NT2/D1 (cell line): ENCODE measurements around the gene DNAJB13.

ENCODE experiments used
- DNase-seq: peaks from one replicate; pipeline ENCODE4 v3.0.0-alpha.2; 2011; ENCODE audit warnings: low read depth, low spot score
- H3K27me3 ChIP-seq: 2 replicates; pipeline ENCODE4 v1.6.0; 2011; ENCODE audit warnings: mild to moderate bottlenecking; ENCODE audit not compliant: insufficient read length, insufficient read depth
- H3K36me3 ChIP-seq: 2 replicates; pipeline ENCODE4 v1.6.1; 2011; ENCODE audit warnings: mild to moderate bottlenecking, low read length, mixed read lengths; ENCODE audit not compliant: insufficient read depth, insufficient read length
- H3K4me1 ChIP-seq: 2 replicates; pipeline ENCODE4 v1.5.1; 2011; ENCODE audit not compliant: insufficient read depth, insufficient read length
- H3K4me3 ChIP-seq: 2 replicates; pipeline ENCODE4 v1.5.1; 2011; ENCODE audit warnings: low read depth; ENCODE audit not compliant: insufficient read length
- H3K9ac ChIP-seq: 2 replicates; pipeline ENCODE4 v1.6.0; 2011; ENCODE audit warnings: low read depth; ENCODE audit not compliant: insufficient read length
- H3K9me3 ChIP-seq: 2 replicates; pipeline ENCODE4 v1.5.1; 2011; ENCODE audit warnings: mild to moderate bottlenecking, low read length; ENCODE audit not compliant: insufficient read depth
- SUZ12 ChIP-seq: IDR thresholded peaks from 2 replicates; pipeline ENCODE4 v1.6.1; 2011; ENCODE audit not compliant: insufficient read length, insufficient read depth; ENCODE audit errors: extremely low read depth
- YY1 ChIP-seq: IDR thresholded peaks from 2 replicates; pipeline ENCODE4 v1.6.1; 2011; ENCODE audit not compliant: insufficient read length, insufficient read depth
- ZNF274 ChIP-seq: IDR thresholded peaks from 2 replicates; pipeline ENCODE4 v1.6.1; 2011; ENCODE audit warnings: mild to moderate bottlenecking, low read depth, low read length

Gene DNAJB13

DNA sequence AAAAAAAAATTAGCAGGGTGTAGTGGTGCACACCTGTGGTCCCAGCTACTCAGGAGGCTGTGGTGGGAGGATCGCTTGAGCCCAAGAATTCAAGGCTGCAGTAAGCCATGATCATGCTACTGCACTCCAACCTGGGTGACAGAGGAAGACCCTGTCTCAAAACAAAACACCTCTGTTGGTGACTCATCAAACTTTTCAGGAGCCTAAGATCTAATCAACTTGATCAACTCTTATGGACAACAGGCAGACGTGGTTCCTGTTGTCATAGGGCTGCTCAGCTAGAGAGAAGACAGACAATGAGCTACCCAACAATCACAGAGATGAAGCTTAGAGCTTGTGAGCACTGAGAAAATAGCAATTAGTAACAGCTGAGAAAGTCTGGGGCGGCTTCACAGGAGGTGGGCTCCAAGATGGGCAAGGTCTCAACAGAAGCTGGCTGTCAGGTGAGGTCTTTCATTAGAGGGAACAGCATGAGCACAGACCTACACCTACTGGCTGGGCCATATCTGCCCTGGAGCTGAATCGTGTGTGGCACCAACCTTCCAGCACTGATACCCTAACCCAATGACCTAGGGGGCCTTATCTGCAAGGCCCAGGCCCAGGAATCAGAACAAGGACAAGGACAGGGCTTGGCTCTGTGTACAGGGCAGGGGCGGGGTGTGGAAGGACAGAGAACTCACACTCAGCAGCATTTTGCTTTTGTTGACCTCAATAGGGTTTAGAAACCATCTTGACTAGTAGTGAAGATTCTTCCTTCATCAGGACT is 65.3 kb downstream of the DNAJB13 start:
- Histone ChIP-seq H3K9ac (no peak overlapping the region), H3K9me3 (no peaks in the 10 kb centered on the region), H3K4me3 (no peak overlapping the region), H3K4me1 (peaks cover 2% of the 10 kb centered on the region), H3K36me3 (peaks cover 53% of the 10 kb centered on the region), H3K27me3 (no peaks in the 10 kb centered on the region)
- no peak for DNase-seq
- TF ChIP-seq ZNF274 (no peak), SUZ12 (no peak), YY1 (no peak)

- TF ChIP-seq ZNF274 (no peak), YY1 (no peak), SUZ12 (no peak)
- no peaks in the 10 kb centered on the region for H3K27me3 ChIP-seq
- H3K4me3 ChIP-seq = no peak overlapping the region
- H3K9me3 ChIP-seq = no peaks in the 10 kb centered on the region
- H3K36me3 ChIP-seq = peaks cover 47% of the 10 kb centered on the region
- no peak for DNase-seq
- no peak overlapping the region for H3K9ac ChIP-seq
- peaks cover 2% of the 10 kb centered on the region for H3K4me1 ChIP-seq
These were observed 66.8 kb downstream of the DNAJB13 start for GRCh38 chr11:74017631-74018030.

DNA sequence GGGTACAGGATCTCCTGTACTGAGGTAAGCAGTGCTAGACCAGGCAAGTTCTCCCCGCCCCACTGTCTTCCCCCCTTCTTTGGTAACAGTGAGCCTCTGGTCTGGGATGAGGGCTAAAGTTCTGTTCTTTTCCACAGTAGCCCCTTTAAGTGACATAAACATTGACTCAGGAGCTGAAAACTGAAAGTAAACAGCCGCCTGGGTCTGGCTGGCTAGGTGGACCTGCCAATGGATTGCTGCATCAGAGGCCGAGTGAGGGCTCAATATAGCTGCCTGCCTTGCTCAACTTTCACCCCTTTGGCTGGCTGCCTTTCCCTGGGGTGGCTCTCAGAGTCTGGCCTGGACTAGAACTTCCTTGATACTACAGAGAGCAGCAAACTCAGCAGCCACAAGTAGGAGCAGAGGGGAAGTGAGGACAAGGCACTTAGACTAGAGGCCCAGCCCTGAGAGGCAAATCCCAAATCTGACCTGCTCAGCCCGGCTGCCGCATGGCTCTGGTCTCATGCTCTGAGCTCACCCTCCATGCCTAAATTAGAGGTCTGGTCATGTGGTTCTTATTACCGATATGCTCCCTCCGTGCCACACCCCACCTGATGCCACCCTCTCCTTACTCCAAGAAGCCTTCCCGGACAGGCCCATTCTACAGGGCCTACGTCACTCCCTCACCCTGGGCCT is 67.6 kb downstream of the DNAJB13 start:
- H3K9ac ChIP-seq = no peak overlapping the region
- DNase-seq = no peak

DNA sequence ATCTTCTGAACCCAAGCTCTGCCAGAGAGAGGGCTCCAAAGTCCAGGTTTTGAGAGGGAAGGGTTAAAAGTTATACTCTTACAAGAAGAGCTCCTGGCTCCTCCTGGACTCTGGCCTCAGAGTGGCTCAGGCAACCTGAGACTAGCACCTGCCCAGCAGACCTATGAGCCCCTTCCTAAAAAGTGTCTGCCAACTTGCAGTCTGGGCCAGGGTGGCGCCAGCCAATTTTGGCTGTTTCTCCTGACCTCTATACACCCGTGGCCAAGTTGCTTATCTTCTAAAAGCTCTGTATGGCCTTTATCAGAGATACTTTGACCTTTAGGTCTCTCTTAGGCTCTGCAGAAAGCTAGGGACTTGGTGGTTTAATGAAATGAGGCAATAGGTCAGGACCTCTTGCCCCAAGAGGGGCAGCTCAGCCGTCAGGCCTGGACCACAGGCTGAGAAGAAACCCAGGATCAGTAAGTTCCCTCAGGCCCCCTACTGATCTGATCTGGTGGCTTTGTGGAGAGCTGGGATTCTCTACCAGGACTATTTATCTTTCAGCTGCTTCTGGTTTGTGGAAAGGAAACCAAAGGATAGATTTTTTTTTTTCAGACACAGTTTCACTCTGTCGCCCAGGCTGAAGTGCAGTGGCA is 68.4 kb downstream of the DNAJB13 start:
- no peaks in the 10 kb centered on the region for H3K9me3 ChIP-seq
- peaks cover 2% of the 10 kb centered on the region for H3K4me1 ChIP-seq
- TF ChIP-seq SUZ12 (no peak), YY1 (no peak), ZNF274 (no peak)
- no peak for DNase-seq
- no peak overlapping the region for H3K4me3 ChIP-seq
- peaks cover 37% of the 10 kb centered on the region for H3K36me3 ChIP-seq
- H3K9ac ChIP-seq = no peak overlapping the region
- no peaks in the 10 kb centered on the region for H3K27me3 ChIP-seq

More for the DNA sequence above, 67.6 kb downstream of the DNAJB13 start:
- TF ChIP-seq ZNF274 (no peak), SUZ12 (no peak), YY1 (no peak)
- Histone ChIP-seq H3K9me3 (no peaks in the 10 kb centered on the region), H3K4me1 (peaks cover 2% of the 10 kb centered on the region), H3K36me3 (peaks cover 39% of the 10 kb centered on the region), H3K27me3 (no peaks in the 10 kb centered on the region), H3K4me3 (no peak overlapping the region)

GRCh38 chr11:74019860-74020259 is 69.0 kb downstream of the DNAJB13 start:
- Histone ChIP-seq H3K4me1 (peaks cover 2% of the 10 kb centered on the region), H3K27me3 (no peaks in the 10 kb centered on the region), H3K36me3 (peaks cover 35% of the 10 kb centered on the region), H3K4me3 (no peak overlapping the region), H3K9ac (no peak overlapping the region), H3K9me3 (no peaks in the 10 kb centered on the region)
- TF ChIP-seq ZNF274 (no peak), YY1 (no peak), SUZ12 (no peak)
- no peak for DNase-seq
